Endothelial cell (in vitro differentiated cells): ENCODE results near the gene HSDL2. TPM values are rescaled to one million over a fixed set of nuclear protein-coding genes. Genes with fewer than 3 reads are reported as not detected.
"Not testable (repeated sequence)": the region's sequence is repeated elsewhere in the genome, so short reads cannot be mapped to it uniquely, and the experiment has no call there.

Experiments used
- DNase-seq: peaks from one replicate; pipeline ENCODE4 v3.0.0; 2021; ENCODE audit warnings: low spot score
- H3K27ac Mint-ChIP-seq: one replicate; pipeline ENCODE4 v1.8.0; 2021; ENCODE audit warnings: mixed read lengths, inconsistent platforms; ENCODE audit not compliant: unreplicated experiment
- H3K27me3 Mint-ChIP-seq: one replicate; pipeline ENCODE4 v1.8.0; 2021; ENCODE audit warnings: mild to moderate bottlenecking, moderate library complexity, mixed read lengths, inconsistent platforms; ENCODE audit not compliant: unreplicated experiment
- H3K36me3 Mint-ChIP-seq: one replicate; pipeline ENCODE4 v1.8.0; 2021; ENCODE audit warnings: mild to moderate bottlenecking, low read depth, mixed read lengths, inconsistent platforms; ENCODE audit not compliant: unreplicated experiment
- H3K4me1 Mint-ChIP-seq: one replicate; pipeline ENCODE4 v1.8.0; 2021; ENCODE audit warnings: mild to moderate bottlenecking, mixed read lengths, inconsistent platforms; ENCODE audit not compliant: unreplicated experiment
- H3K4me3 Mint-ChIP-seq: one replicate; pipeline ENCODE4 v1.8.0; 2021; ENCODE audit warnings: mild to moderate bottlenecking, mixed read lengths, inconsistent platforms; ENCODE audit not compliant: unreplicated experiment
- H3K9me3 Mint-ChIP-seq: one replicate; pipeline ENCODE4 v1.8.0; 2021; ENCODE audit warnings: mixed read lengths, inconsistent platforms; ENCODE audit not compliant: unreplicated experiment
- total RNA-seq: library from RNA; stranded (reverse); fragmentation: NEBNext Ultra II Directional; extraction: Animal tissue kit (Norgen Biotek cat#: 25700); gene quantifications from one replicate; pipeline ENCODE4 v1.2.1, GENCODE V29; 2021; ENCODE audit not compliant: unreplicated experiment
- TF ChIP-seq, protein P1 (sequence below): fragments of 200-600 bp; sonication (generic); IDR thresholded peaks from one replicate; pipeline ENCODE4 v1.5.0; 2021; ENCODE audit warnings: antibody characterized with exemption; ENCODE audit not compliant: unreplicated experiment

HSDL2 gene
- total RNA-seq, 1 donor from 2014 or later: 7.9 TPM

DNA sequence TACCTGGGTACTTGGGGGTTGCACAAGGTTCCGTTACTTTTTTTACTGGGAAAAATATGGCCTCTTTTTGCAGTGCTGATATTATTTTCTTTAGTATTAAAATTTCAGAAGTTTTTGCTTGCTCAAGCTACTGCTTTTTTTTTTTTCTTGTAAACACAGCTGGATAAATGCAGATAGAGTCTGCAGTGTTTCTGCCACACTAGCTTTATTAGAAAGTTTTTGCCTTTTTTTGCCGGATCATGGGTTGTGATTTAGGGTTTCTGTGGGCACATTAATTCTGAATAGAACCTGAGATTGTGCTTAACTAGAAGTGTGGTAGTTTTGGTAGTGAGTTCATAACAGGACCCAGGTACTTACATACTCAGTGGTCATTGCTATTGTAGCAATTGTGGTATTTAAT lies 126.7 kb downstream of the HSDL2 start:
- Mint-ChIP-seq H3K9me3 (no peaks in the 10 kb centered on the region), H3K27me3 (no peaks in the 10 kb centered on the region), H3K27ac (no peak overlapping the region), H3K36me3 (no peaks in the 10 kb centered on the region), H3K4me1 (no peaks in the 10 kb centered on the region), H3K4me3 (no peak overlapping the region)
- no peak for DNase-seq
- TF ChIP-seq, protein P1, sequence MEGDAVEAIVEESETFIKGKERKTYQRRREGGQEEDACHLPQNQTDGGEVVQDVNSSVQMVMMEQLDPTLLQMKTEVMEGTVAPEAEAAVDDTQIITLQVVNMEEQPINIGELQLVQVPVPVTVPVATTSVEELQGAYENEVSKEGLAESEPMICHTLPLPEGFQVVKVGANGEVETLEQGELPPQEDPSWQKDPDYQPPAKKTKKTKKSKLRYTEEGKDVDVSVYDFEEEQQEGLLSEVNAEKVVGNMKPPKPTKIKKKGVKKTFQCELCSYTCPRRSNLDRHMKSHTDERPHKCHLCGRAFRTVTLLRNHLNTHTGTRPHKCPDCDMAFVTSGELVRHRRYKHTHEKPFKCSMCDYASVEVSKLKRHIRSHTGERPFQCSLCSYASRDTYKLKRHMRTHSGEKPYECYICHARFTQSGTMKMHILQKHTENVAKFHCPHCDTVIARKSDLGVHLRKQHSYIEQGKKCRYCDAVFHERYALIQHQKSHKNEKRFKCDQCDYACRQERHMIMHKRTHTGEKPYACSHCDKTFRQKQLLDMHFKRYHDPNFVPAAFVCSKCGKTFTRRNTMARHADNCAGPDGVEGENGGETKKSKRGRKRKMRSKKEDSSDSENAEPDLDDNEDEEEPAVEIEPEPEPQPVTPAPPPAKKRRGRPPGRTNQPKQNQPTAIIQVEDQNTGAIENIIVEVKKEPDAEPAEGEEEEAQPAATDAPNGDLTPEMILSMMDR: no peak

DNA sequence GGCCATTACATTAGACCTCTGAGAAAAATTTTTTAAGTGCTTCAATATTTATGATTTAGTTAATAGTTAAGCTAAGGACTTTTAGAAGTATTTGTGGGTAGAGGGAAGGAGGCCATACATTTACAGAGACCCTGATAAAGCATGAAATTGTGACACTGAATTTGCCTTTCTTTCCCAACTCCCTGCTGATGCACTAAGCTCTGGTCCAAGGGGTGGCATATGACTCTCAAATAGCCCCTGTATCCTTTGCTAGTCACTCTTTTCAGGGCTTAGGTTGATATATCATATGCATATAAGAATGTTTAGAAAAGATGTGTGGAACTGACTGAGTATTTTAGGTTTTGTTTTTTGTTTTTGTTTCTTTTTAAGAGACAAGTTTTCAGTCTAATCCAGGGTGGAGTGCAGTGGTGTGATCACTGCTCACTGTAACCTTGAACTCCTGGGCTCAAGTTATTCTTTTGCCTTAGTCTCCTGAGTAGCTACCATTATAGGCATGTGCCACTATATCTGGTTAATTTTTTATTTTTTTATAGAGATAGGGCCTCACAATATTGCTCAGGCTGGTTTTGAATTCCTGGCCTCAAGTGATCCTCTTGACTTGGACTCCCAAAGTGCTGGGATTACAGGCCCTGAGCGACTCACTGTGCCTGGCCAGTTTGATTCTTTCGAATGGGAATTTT lies 127.2 kb downstream of the HSDL2 start:
- TF ChIP-seq, protein P1: no peak
- H3K27me3 Mint-ChIP-seq: no peaks in the 10 kb centered on the region
- no peak overlapping the region for H3K27ac Mint-ChIP-seq
- no peak overlapping the region for H3K4me3 Mint-ChIP-seq
- no peaks in the 10 kb centered on the region for H3K4me1 Mint-ChIP-seq
- no peak for DNase-seq
- H3K9me3 Mint-ChIP-seq: no peaks in the 10 kb centered on the region
- no peaks in the 10 kb centered on the region for H3K36me3 Mint-ChIP-seq

DNA sequence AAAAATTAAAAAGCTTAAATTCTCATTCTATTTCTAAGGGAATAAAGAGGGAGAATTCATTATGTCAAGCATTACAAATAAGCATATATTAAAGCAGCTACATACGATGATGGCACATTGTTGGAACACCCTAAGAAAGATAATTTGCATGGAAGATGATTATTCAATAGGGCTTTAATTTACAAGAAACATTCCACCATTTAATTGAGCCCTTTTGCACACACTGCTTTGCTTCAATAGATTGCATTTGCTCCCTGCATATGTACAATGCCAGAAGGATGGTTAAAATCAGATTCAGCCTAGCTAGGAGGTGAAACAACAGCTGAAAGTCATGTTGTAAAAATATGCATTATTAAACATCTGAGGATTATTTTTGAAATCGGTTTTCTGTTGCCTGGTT lies 128.5 kb downstream of the HSDL2 start:
- peaks cover 2% of the 10 kb centered on the region for H3K4me1 Mint-ChIP-seq
- H3K9me3 Mint-ChIP-seq: no peaks in the 10 kb centered on the region
- H3K27ac Mint-ChIP-seq: no peak overlapping the region
- peaks cover 3% of the 10 kb centered on the region for H3K36me3 Mint-ChIP-seq
- H3K4me3 Mint-ChIP-seq: no peak overlapping the region
- DNase-seq: no peak
- peaks cover 2% of the 10 kb centered on the region for H3K27me3 Mint-ChIP-seq
- TF ChIP-seq, protein P1: no peak

DNA sequence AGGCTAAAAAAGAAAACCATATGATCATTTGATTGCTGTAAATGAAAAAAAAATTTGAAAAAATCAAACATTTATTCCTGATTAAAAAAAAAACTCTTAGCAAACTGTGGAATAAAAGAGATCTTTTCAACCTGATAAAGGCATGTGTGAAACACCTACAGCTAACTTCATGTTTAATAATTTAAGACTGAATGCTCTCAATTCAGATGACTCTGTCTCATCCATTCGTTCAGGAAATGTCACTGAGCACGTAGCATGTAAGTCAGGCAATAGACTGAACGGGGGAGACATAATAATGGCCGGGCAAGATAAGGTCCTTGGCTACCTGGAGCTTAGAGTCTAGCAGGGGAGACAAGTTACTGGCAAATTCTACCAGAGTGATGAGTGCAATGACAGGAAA lies 132.5 kb downstream of the HSDL2 start:
- H3K4me1 Mint-ChIP-seq, H3K9me3 Mint-ChIP-seq, H3K27ac Mint-ChIP-seq, DNase-seq, H3K4me3 Mint-ChIP-seq, H3K36me3 Mint-ChIP-seq, H3K27me3 Mint-ChIP-seq: not testable (repeated sequence)

DNA sequence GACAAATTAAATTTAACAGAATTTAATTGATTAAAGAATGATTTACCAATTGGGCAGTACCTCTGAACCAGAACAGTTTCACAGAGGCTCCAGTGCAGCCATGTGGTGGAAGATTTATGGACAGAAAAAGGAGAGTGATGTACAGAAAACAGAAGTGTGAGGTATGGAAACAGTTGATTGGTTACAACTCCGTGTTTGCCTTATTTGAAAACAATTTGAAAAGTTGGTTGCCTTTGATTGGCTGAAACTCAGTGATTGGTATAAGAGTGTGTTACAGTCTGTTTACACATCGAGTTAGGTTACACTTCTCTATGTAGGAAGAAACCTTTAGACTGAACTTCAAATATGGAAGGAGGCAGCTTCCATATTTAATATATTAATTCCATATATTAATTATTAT lies 136.9 kb downstream of the HSDL2 start:
- Mint-ChIP-seq H3K27ac (no peak overlapping the region), H3K36me3 (peaks cover 3% of the 10 kb centered on the region), H3K4me3 (no peak overlapping the region), H3K9me3 (no peaks in the 10 kb centered on the region), H3K27me3 (peaks cover 2% of the 10 kb centered on the region), H3K4me1 (peaks cover 2% of the 10 kb centered on the region)
- DNase-seq: no peak
- TF ChIP-seq, protein P1: no peak
